Nephron progenitor cell (in vitro differentiated cells): ENCODE measurements around the gene SSH2.

Experiments
- DNase-seq: peaks from one replicate; pipeline ENCODE4 v3.0.0; 2021
- H3K27ac Mint-ChIP-seq: 2 replicates; pipeline ENCODE4 v1.8.0; 2021; ENCODE audit warnings: mild to moderate bottlenecking, moderate library complexity, mixed read lengths
- H3K27me3 Mint-ChIP-seq: 2 replicates; pipeline ENCODE4 v1.8.0; 2021; ENCODE audit warnings: mild to moderate bottlenecking, low read depth, mixed read lengths; ENCODE audit not compliant: poor library complexity
- H3K36me3 Mint-ChIP-seq: 2 replicates; pipeline ENCODE4 v1.8.0; 2021; ENCODE audit warnings: low read depth, mixed read lengths
- H3K4me1 Mint-ChIP-seq: 2 replicates; pipeline ENCODE4 v1.8.0; 2021; ENCODE audit warnings: mixed read lengths
- H3K4me3 Mint-ChIP-seq: 2 replicates; pipeline ENCODE4 v1.8.0; 2021; ENCODE audit warnings: mild to moderate bottlenecking, moderate library complexity, mixed read lengths
- H3K9me3 Mint-ChIP-seq: 2 replicates; pipeline ENCODE4 v1.8.0; 2021; ENCODE audit warnings: mild to moderate bottlenecking, moderate library complexity, mixed read lengths
- TF ChIP-seq, protein P1 (sequence below): fragments of 200-600 bp; sonication (generic); IDR thresholded peaks from 2 replicates; pipeline ENCODE4 v1.5.0; 2021; ENCODE audit warnings: antibody characterized with exemption

SSH2 gene

GRCh38 chr17:29929533-29930408, at the start of gene SSH2:
Gene SSH2, minus strand, starts transcription at chr17:29930228. Its CDS starts 228 bp downstream, at chr17:29930000.
- no peaks in the 10 kb centered on the region for H3K27me3 Mint-ChIP-seq
- TF ChIP-seq, protein P1, sequence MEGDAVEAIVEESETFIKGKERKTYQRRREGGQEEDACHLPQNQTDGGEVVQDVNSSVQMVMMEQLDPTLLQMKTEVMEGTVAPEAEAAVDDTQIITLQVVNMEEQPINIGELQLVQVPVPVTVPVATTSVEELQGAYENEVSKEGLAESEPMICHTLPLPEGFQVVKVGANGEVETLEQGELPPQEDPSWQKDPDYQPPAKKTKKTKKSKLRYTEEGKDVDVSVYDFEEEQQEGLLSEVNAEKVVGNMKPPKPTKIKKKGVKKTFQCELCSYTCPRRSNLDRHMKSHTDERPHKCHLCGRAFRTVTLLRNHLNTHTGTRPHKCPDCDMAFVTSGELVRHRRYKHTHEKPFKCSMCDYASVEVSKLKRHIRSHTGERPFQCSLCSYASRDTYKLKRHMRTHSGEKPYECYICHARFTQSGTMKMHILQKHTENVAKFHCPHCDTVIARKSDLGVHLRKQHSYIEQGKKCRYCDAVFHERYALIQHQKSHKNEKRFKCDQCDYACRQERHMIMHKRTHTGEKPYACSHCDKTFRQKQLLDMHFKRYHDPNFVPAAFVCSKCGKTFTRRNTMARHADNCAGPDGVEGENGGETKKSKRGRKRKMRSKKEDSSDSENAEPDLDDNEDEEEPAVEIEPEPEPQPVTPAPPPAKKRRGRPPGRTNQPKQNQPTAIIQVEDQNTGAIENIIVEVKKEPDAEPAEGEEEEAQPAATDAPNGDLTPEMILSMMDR, result no peak
- H3K4me1 Mint-ChIP-seq, result peaks cover 24% of the 10 kb centered on the region
- H3K36me3 Mint-ChIP-seq, result peaks cover 4% of the 10 kb centered on the region
- peak; percentile 91 for DNase-seq
- no peaks in the 10 kb centered on the region for H3K9me3 Mint-ChIP-seq
- H3K4me3 Mint-ChIP-seq, result no peak within 1 kb of the TSS
- H3K27ac Mint-ChIP-seq, result peak within 1 kb of the TSS; percentile 98

DNA sequence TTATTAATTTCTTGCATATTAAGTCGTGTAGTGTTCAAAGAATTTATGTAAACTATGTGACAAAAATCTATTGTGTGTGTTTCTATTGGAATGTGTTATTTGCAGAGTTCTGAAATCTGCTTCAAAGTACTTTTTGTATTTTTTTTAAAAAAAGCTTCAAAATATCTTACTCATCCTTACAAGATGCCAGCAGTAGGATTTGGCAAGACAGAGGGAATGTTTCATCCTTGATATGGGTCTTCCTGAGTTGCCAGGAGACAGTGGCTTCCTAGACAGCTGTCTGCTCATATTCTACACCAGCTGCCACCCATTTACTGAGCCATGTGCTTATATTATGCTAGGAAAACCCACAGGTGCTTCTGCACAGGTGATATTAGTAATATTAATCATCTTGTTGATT, 47.8 kb upstream of the SSH2 start:
- Mint-ChIP-seq H3K4me3 (no peak overlapping the region), H3K36me3 (no peaks in the 10 kb centered on the region), H3K27me3 (peaks cover 21% of the 10 kb centered on the region), H3K9me3 (no peaks in the 10 kb centered on the region), H3K27ac (no peak overlapping the region), H3K4me1 (no peaks in the 10 kb centered on the region)
- TF ChIP-seq, protein P1, result no peak
- no peak for DNase-seq

DNA sequence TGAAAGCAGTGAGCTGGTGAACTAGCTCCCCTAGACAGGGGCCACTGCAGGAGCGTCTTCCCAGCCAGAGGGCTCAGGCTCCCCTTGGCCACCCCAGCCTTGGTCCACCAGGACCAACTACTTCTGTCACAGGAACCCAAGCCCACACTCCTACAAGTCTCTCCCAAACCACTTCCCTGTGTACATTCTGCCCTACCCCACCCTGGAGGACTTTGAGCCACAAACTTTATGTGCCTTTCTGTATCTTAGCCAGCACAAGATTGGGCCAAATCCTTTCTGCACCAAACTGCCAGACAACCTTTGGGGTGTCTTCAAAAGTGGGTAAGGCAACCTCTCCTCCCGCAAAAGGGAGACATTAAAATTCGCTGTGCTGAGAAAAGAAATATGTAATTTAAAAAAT, 43.0 kb upstream of the SSH2 start:
- peaks cover 7% of the 10 kb centered on the region for H3K9me3 Mint-ChIP-seq
- H3K36me3 Mint-ChIP-seq, result no peaks in the 10 kb centered on the region
- TF ChIP-seq, protein P1, result no peak
- H3K27ac Mint-ChIP-seq, result no peak overlapping the region
- H3K4me3 Mint-ChIP-seq, result no peak overlapping the region
- no peak for DNase-seq
- H3K27me3 Mint-ChIP-seq, result peaks cover 20% of the 10 kb centered on the region
- no peaks in the 10 kb centered on the region for H3K4me1 Mint-ChIP-seq

GRCh38 chr17:29972277-29972676, 42.2 kb upstream of the SSH2 start:
- Mint-ChIP-seq H3K27ac (no peak overlapping the region), H3K9me3 (peaks cover 7% of the 10 kb centered on the region), H3K4me3 (no peak overlapping the region), H3K4me1 (no peaks in the 10 kb centered on the region), H3K27me3 (peaks cover 21% of the 10 kb centered on the region), H3K36me3 (no peaks in the 10 kb centered on the region)
- TF ChIP-seq, protein P1, result no peak
- DNase-seq, result no peak

DNA sequence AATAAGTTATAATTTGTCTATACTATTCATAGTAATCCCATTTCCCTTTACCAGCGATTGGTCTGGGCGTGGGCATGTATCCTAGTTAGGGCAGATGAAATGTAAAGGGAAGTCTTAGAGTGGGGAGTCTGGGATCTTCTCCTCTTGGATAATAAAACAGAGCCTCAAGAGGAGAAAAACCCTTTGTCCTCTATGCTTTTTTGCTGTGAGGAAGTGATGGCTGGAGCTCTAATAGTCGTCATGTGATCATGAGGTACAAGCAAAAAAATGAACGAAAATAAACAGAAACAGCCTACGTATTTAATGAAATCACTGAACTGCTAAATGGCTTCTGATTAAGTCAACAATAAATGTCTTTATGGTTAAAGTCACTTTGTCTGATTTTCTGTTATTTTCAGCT, 38.2 kb upstream of the SSH2 start:
- TF ChIP-seq, protein P1, result no peak
- Mint-ChIP-seq H3K27ac (no peak overlapping the region), H3K4me3 (no peak overlapping the region), H3K9me3 (peaks cover 14% of the 10 kb centered on the region), H3K4me1 (no peaks in the 10 kb centered on the region), H3K27me3 (peaks cover 11% of the 10 kb centered on the region), H3K36me3 (no peaks in the 10 kb centered on the region)
- no peak for DNase-seq

DNA sequence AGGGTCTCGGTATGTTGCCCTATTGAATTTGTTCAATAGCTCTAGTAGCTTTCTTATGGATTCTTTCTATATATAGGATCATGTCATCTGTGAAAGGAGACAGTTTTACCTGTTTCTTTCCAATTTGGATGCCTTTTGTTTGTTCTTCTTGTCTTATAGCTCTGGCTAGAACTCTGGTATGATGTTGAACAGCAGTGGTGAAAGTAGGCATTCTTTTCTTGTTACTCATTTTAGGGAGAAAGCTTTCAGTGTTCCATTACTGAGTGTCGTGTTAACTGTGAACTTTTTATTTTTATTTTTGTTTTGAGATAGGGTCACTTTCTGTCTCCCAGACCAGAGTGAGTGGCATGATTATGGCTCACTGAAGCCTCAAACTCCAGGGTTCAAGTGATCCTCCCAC, 32.6 kb upstream of the SSH2 start:
- no peaks in the 10 kb centered on the region for H3K4me1 Mint-ChIP-seq
- peaks cover 3% of the 10 kb centered on the region for H3K27me3 Mint-ChIP-seq
- no peaks in the 10 kb centered on the region for H3K36me3 Mint-ChIP-seq
- H3K9me3 Mint-ChIP-seq, result peaks cover 20% of the 10 kb centered on the region
- TF ChIP-seq, protein P1, result no peak
- H3K4me3 Mint-ChIP-seq, result no peak overlapping the region
- H3K27ac Mint-ChIP-seq, result no peak overlapping the region
- DNase-seq, result no peak
